CD8-positive, alpha-beta memory T cell (primary cell): ENCODE measurements around the gene OMG. TPM values are rescaled to one million over a fixed set of nuclear protein-coding genes. Genes with fewer than 3 reads are reported as not detected.
"Not testable (repeated sequence)": the region's sequence is repeated elsewhere in the genome, so short reads cannot be mapped to it uniquely, and the experiment has no call there.

Experiments
- CTCF ChIA-PET: fragments of 350-600 bp; sonication (Branson Sonifier 250); formaldehyde crosslinking; loops from one replicate; lab custom pipeline; 2021; ENCODE audit warnings: antibody characterized with exemption; lab: Charles Lee
- POLR2A ChIA-PET: fragments of 350-600 bp; sonication (Branson Sonifier 250); formaldehyde crosslinking; loops from one replicate; lab custom pipeline; 2021; ENCODE audit warnings: antibody characterized with exemption; lab: Charles Lee
- DNase-seq, 5 donors: peaks; one replicate each; pipeline versions ENCODE4 v3.0.0 to v3.0.0-alpha.2; 2020 to 2022; ENCODE audit warnings: mixed read lengths in 1 of 5
- H3K27ac ChIP-seq: one replicate; pipeline ENCODE4 v1.7.0; 2013; ENCODE audit warnings: low read depth, mild to moderate bottlenecking, low read length, moderate library complexity
- H3K27me3 ChIP-seq: 2 replicates; pipeline ENCODE4 v1.7.0; 2013; ENCODE audit warnings: low read length, mild to moderate bottlenecking; ENCODE audit not compliant: insufficient read depth, poor library complexity, severe bottlenecking
- H3K36me3 ChIP-seq: 2 replicates; pipeline ENCODE4 v1.7.0; 2013; ENCODE audit warnings: mild to moderate bottlenecking, low read length, moderate library complexity; ENCODE audit not compliant: insufficient read depth
- H3K4me1 ChIP-seq: 2 replicates; pipeline ENCODE4 v1.7.0; 2013; ENCODE audit warnings: mild to moderate bottlenecking, low read length, moderate library complexity; ENCODE audit not compliant: insufficient read depth
- H3K4me3 ChIP-seq: 2 replicates; pipeline ENCODE4 v1.7.0; 2013; ENCODE audit warnings: mild to moderate bottlenecking, low read length
- H3K9me3 ChIP-seq: 2 replicates; pipeline ENCODE4 v1.7.0; 2013; ENCODE audit warnings: mild to moderate bottlenecking, low read length
- H3K27ac Mint-ChIP-seq, 8 donors: one replicate each; pipeline ENCODE4 v1.8.0; 2020 to 2021; ENCODE audit warnings: mixed read lengths in 8 of 8, mild to moderate bottlenecking in 6 of 8, inconsistent platforms in 3 of 8, moderate library complexity in 3 of 8
- H3K27me3 Mint-ChIP-seq, 2 donors: one replicate each; pipeline ENCODE4 v1.8.0; 2020 to 2021; ENCODE audit warnings: mixed read lengths in 2 of 2, mild to moderate bottlenecking in 1 of 2, moderate library complexity in 1 of 2
- H3K36me3 Mint-ChIP-seq, 3 donors: one replicate each; pipeline ENCODE4 v1.8.0; 2020 to 2021; ENCODE audit warnings: mixed read lengths in 3 of 3, inconsistent platforms in 1 of 3, mild to moderate bottlenecking in 1 of 3
- H3K4me1 Mint-ChIP-seq, 3 donors: one replicate each; pipeline ENCODE4 v1.8.0; 2020 to 2021; ENCODE audit warnings: mixed read lengths in 3 of 3, inconsistent platforms in 1 of 3, mild to moderate bottlenecking in 1 of 3
- H3K4me3 Mint-ChIP-seq, 7 donors: one replicate each; pipeline ENCODE4 v1.8.0; 2020 to 2021; ENCODE audit warnings: mixed read lengths in 7 of 7, mild to moderate bottlenecking in 6 of 7, moderate library complexity in 4 of 7, inconsistent platforms in 2 of 7
- H3K9me3 Mint-ChIP-seq, 5 donors: one replicate each; pipeline ENCODE4 v1.8.0; 2020 to 2022; ENCODE audit warnings: mixed read lengths in 5 of 5, mild to moderate bottlenecking in 3 of 5, moderate library complexity in 2 of 5, inconsistent platforms in 1 of 5
- polyA plus RNA-seq: library from polyadenylated mRNA; unstranded; fragments of 300-500 nt; fragmentation: Illumina TruSeq; gene quantifications from one replicate; pipeline ENCODE4 v1.2.3, GENCODE V29; 2021
- total RNA-seq, 2 experiments: library from RNA; stranded (reverse); gene quantifications; one replicate each; pipeline ENCODE4 v1.2.3, GENCODE V29; 2021

Gene OMG
- total and polyA plus RNA-seq, 3 experiments from 2014 or later: 0.13 to 0.18 TPM; not detected in 1

- H3K4me1 ChIP-seq, H3K27me3 ChIP-seq, H3K4me3 ChIP-seq, H3K9me3 Mint-ChIP-seq, DNase-seq, H3K4me3 Mint-ChIP-seq, H3K27me3 Mint-ChIP-seq, H3K4me1 Mint-ChIP-seq, H3K9me3 ChIP-seq, CTCF ChIA-PET, H3K36me3 ChIP-seq, POLR2A ChIA-PET, H3K27ac ChIP-seq: not testable (repeated sequence)
- Mint-ChIP-seq H3K36me3 (peaks cover 0 to 29% (median 21%) of the 10 kb centered on the region in 3 donors), H3K27ac (peak overlapping the region in 2 of 8 donors; percentile 10 to 81)
These were observed 34.1 kb downstream of the OMG start for GRCh38 chr17:31262923-31263322.

DNA sequence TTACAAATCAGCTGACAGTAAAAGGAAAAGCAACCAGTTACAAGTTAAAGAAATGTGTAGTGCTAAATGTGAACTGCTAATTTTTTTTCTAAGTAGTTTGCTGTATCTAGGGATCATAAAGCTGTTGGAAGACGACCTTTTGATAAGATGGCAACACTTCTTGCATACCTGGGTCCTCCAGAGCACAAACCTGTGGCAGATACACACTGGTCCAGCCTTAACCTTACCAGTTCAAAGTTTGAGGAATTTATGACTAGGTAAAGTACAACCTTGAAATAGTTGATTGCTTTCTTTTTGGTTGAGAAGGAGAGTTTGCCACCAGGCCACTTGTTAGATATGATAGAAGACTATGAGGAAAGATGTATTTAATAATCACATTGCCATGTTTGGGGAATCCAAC lies 35.4 kb downstream of the OMG start:
- Histone ChIP-seq H3K27me3 (no peaks in the 10 kb centered on the region), H3K36me3 (peaks cover 7% of the 10 kb centered on the region), H3K9me3 (no peaks in the 10 kb centered on the region), H3K27ac (no peak overlapping the region), H3K4me3 (no peak overlapping the region), H3K4me1 (no peaks in the 10 kb centered on the region)
- Mint-ChIP-seq H3K27ac (no peak overlapping the region), H3K27me3 (no peaks in the 10 kb centered on the region), H3K4me1 (no peaks in the 10 kb centered on the region), H3K9me3 (no peaks in the 10 kb centered on the region), H3K36me3 (peaks cover 0 to 22% (median 13%) of the 10 kb centered on the region in 3 donors), H3K4me3 (no peak overlapping the region)
- no peak for DNase-seq
- CTCF ChIA-PET: interaction anchor here (0.6 kb wide), 1 partner anchor 33 kb away, joined by 3 read pairs; no protein-coding TSS in a partner anchor
- POLR2A ChIA-PET: no interaction called here

- no peak overlapping the region for H3K27ac Mint-ChIP-seq
- H3K9me3 ChIP-seq: no peaks in the 10 kb centered on the region
- peaks cover 7% of the 10 kb centered on the region for H3K36me3 ChIP-seq
- ChIA-PET POLR2A (no interaction called here), CTCF (no interaction called here)
- no peaks in the 10 kb centered on the region for H3K4me1 Mint-ChIP-seq
- DNase-seq: no peak
- H3K27me3 Mint-ChIP-seq: no peaks in the 10 kb centered on the region
- H3K4me3 ChIP-seq: no peak overlapping the region
- no peak overlapping the region for H3K27ac ChIP-seq
- H3K27me3 ChIP-seq: no peaks in the 10 kb centered on the region
- no peaks in the 10 kb centered on the region for H3K9me3 Mint-ChIP-seq
- H3K36me3 Mint-ChIP-seq: peaks cover 0 to 13% (median 7%) of the 10 kb centered on the region in 3 donors
- no peak overlapping the region for H3K4me3 Mint-ChIP-seq
- H3K4me1 ChIP-seq: no peaks in the 10 kb centered on the region
These were observed 36.9 kb downstream of the OMG start for GRCh38 chr17:31260151-31260550.

DNA sequence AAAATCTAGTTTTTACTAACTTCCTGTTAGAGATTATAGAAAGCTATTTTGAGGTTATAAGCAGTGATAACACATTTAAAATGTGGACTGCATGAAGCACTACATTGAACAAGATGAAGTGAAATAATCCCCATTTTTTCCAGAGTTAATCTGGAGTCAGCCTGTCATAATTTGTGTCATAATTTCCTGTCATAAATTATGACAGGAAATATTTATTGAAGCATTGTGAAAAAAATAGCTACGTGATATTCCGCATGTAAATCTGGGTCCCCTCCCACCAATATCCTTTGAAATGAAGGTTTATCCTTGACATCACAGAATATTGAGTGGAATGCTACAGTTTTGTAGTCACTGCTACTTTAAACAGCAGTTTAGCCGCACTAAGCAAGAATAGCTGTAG lies 40.1 kb downstream of the OMG start:
- ChIA-PET POLR2A (no interaction called here), CTCF (interaction anchor here (0.7 to 1.0 kb wide), 2 partner anchors 11 to 12 kb away, joined by 3 to 4 read pairs; no protein-coding TSS in a partner anchor)
- Mint-ChIP-seq H3K27me3 (no peaks in the 10 kb centered on the region), H3K9me3 (no peaks in the 10 kb centered on the region), H3K27ac (no peak overlapping the region), H3K4me3 (no peak overlapping the region), H3K36me3 (peaks cover 0 to 14% (median 7%) of the 10 kb centered on the region in 3 donors), H3K4me1 (no peaks in the 10 kb centered on the region)
- H3K27me3 ChIP-seq: no peaks in the 10 kb centered on the region
- H3K4me3 ChIP-seq: no peak overlapping the region
- DNase-seq: no peak
- H3K27ac ChIP-seq: no peak overlapping the region
- no peaks in the 10 kb centered on the region for H3K9me3 ChIP-seq
- no peaks in the 10 kb centered on the region for H3K4me1 ChIP-seq
- H3K36me3 ChIP-seq: peaks cover 11% of the 10 kb centered on the region

- Histone ChIP-seq H3K9me3 (no peaks in the 10 kb centered on the region), H3K4me1 (no peaks in the 10 kb centered on the region), H3K36me3 (peaks cover 4% of the 10 kb centered on the region), H3K27me3 (no peaks in the 10 kb centered on the region), H3K27ac (no peak overlapping the region), H3K4me3 (no peak overlapping the region)
- ChIA-PET CTCF (no interaction called here), POLR2A (interaction anchor here (0.7 kb wide), 1 partner anchor 82 kb away, joined by 5 read pairs; no protein-coding TSS in a partner anchor)
- Mint-ChIP-seq H3K27ac (no peak overlapping the region), H3K36me3 (peaks cover 0 to 6% (median 3%) of the 10 kb centered on the region in 3 donors), H3K4me3 (no peak overlapping the region), H3K27me3 (no peaks in the 10 kb centered on the region), H3K9me3 (no peaks in the 10 kb centered on the region), H3K4me1 (peaks cover 5 to 10% (median 6%) of the 10 kb centered on the region in 3 donors)
- DNase-seq: no peak
These were observed 42.4 kb downstream of the OMG start for GRCh38 chr17:31254654-31255053.

DNA sequence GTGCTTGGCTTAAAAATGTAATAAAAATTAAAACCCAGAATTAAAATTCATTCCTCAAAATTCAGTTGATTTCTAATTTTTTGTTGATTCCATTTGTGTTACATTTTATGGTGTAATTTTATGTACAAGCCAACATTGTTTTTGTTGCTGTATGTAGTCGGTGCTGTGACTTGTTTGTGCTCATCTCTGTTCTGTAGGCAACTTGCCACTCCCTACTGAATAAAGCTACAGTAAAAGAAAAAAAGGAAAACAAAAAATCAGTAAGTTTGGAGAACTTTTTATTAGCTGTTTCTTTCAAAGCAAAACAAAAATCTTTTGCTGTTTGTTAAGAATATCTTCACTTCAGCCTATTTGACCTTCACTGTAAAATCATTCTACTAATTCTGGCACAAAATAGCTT lies 44.3 kb downstream of the OMG start:
- H3K27me3 ChIP-seq: no peaks in the 10 kb centered on the region
- H3K4me3 Mint-ChIP-seq: no peak overlapping the region
- CTCF ChIA-PET: no interaction called here
- H3K27ac ChIP-seq: no peak overlapping the region
- POLR2A ChIA-PET: no interaction called here
- H3K36me3 Mint-ChIP-seq: peaks cover 0 to 13% (median 4%) of the 10 kb centered on the region in 3 donors
- H3K27me3 Mint-ChIP-seq: no peaks in the 10 kb centered on the region
- no peaks in the 10 kb centered on the region for H3K4me1 ChIP-seq
- H3K36me3 ChIP-seq: peaks cover 4% of the 10 kb centered on the region
- DNase-seq: no peak
- H3K4me3 ChIP-seq: no peak overlapping the region
- no peaks in the 10 kb centered on the region for H3K9me3 ChIP-seq
- H3K9me3 Mint-ChIP-seq: no peaks in the 10 kb centered on the region
- no peak overlapping the region for H3K27ac Mint-ChIP-seq
- H3K4me1 Mint-ChIP-seq: peaks cover 5 to 14% (median 6%) of the 10 kb centered on the region in 3 donors

GRCh38 chr17:31251970-31252328 lies 45.1 kb downstream of the OMG start:
- Histone ChIP-seq H3K27me3 (no peaks in the 10 kb centered on the region), H3K4me1 (no peaks in the 10 kb centered on the region), H3K36me3 (peaks cover 4% of the 10 kb centered on the region), H3K4me3 (no peak overlapping the region), H3K27ac (no peak overlapping the region), H3K9me3 (no peaks in the 10 kb centered on the region)
- Mint-ChIP-seq H3K27ac (no peak overlapping the region), H3K4me1 (peaks cover 5 to 14% (median 6%) of the 10 kb centered on the region in 3 donors), H3K36me3 (peaks cover 0 to 13% (median 4%) of the 10 kb centered on the region in 3 donors), H3K4me3 (no peak overlapping the region), H3K27me3 (no peaks in the 10 kb centered on the region), H3K9me3 (no peaks in the 10 kb centered on the region)
- CTCF ChIA-PET: no interaction called here
- DNase-seq: no peak
- POLR2A ChIA-PET: no interaction called here

DNA sequence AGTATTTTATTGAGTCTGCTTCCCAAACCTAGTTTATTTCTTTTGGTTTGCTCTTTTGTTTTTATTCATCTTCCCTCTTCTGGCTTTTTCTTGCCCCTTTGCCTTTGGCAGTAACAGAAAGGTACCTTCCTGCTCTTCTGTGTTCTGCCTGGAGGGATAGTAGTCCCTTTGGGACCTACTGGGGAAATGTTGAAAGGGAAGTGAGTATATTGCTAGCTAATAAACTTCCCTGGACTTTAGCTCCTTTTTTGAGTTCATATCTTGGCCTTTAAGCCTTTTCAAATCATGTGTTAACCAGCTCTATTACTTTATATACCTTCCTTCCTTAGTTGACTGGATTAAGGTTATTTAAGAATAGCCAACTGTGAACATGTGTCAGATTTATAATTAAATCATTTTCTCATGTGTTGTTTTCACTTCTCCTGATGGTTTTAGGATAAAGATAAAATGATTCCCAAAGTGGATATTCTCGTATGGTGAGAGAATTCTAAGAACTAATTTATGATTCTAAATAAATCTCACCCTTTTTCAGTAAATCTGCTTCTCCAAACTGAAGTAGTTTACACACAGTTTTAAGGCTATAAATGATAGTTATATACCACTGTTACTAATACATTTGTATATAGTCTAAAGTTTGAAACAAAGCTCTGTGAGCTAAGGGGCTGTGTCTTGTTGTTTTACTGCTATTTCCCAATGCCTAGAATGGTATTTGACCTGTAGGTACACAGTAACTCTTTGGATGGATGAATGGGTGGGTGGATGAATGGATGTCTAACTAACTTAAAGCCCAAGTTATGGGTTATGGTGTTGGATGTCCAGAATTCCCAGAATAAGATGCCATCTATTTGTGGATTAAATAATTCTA lies 45.7 kb downstream of the OMG start:
- ChIA-PET POLR2A (no interaction called here), CTCF (no interaction called here)
- H3K27me3 Mint-ChIP-seq: no peaks in the 10 kb centered on the region
- H3K27me3 ChIP-seq: no peaks in the 10 kb centered on the region
- no peak overlapping the region for H3K4me3 ChIP-seq
- no peak overlapping the region for H3K4me3 Mint-ChIP-seq
- H3K36me3 Mint-ChIP-seq: peaks cover 0 to 13% (median 4%) of the 10 kb centered on the region in 3 donors
- no peaks in the 10 kb centered on the region for H3K4me1 ChIP-seq
- no peaks in the 10 kb centered on the region for H3K9me3 Mint-ChIP-seq
- H3K4me1 Mint-ChIP-seq: peaks cover 5 to 14% (median 6%) of the 10 kb centered on the region in 3 donors
- no peak for DNase-seq
- peaks cover 4% of the 10 kb centered on the region for H3K36me3 ChIP-seq
- H3K27ac Mint-ChIP-seq: peak overlapping the region in 2 of 8 donors; percentile 10 to 43
- H3K27ac ChIP-seq: no peak overlapping the region
- H3K9me3 ChIP-seq: no peaks in the 10 kb centered on the region
